ENCODE measurements around the gene MANBA.
"Not testable (repeated sequence)": the region's sequence is repeated elsewhere in the genome, so short reads cannot be mapped to it uniquely, and the experiment has no call there.

MANBA gene

GRCh38 chr4:102625232-102625930 is 135.4 kb downstream of the MANBA start:
- peak in 1 of 2 donors; percentile 26 for DNase-seq (ENCODE audit: extremely low read depth in 1 of 2, low read depth in 1 of 2)

GRCh38 chr4:102624505-102624904 is 136.3 kb downstream of the MANBA start:
- DNase-seq (ENCODE audit: extremely low read depth in 1 of 2, low read depth in 1 of 2) = no peak

DNA sequence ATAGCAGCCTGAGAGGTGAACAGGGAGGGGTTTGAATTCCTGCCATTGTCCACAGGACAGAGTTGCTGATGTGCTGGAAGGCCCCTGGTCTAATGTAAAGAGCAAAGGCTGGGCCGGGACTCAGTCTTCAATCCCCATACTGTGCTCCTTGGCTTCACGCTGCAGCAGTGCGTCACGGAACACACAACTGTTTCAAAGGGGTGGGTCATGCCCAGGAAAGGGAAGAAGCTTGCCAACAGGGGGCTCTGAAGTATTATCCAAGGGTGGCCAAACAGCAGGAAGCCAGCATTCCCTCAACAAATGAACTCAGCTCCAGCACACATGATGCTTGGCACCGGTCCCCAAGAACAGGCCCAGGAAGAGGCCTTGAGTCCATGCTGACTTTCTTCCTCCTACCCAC is 137.1 kb downstream of the MANBA start:
- no peak for DNase-seq (ENCODE audit: extremely low read depth in 1 of 2, low read depth in 1 of 2)

DNA sequence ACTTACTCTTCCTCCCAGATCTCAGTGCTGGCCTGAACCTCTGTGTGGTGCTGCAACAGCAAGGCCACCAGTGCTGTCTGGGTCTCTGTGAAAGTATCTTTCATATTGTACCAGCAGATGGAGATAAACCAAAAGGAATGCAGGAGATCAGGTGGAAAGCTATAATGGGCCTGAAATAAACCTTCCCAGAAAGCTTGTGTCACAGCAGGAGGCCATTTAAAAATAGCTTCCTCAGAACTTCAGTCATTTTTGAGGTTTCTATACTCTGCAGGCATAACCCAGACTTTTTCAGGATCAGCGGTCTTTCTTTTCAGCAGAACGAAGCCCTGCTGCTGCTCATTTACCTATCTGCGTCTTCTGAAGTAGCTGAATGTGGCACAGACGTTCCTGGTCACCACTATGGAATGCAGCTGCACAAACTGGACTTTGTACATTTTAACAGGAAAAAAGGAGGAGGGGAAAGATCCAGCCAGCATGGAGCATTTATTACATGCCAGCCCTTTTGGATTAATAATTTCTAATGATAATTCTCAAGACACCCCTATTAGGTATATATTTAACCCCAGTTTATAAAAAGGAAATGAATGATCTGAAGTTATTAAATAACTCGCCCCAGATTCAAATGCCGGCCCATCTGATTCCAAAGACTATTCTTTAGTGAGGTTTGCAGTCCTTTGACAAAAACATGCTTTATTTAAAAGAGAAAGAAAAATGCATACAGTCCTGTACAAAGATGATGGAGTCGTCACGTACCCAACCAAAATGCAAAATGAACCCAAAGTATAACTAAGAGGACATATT is 139.9 kb downstream of the MANBA start:
- no peak for DNase-seq (ENCODE audit: extremely low read depth in 1 of 2, low read depth in 1 of 2)

- DNase-seq (ENCODE audit: extremely low read depth in 1 of 2, low read depth in 1 of 2) = not testable (repeated sequence)
Measured at GRCh38 chr4:102619776-102620631, 140.8 kb downstream of the MANBA start.

DNA sequence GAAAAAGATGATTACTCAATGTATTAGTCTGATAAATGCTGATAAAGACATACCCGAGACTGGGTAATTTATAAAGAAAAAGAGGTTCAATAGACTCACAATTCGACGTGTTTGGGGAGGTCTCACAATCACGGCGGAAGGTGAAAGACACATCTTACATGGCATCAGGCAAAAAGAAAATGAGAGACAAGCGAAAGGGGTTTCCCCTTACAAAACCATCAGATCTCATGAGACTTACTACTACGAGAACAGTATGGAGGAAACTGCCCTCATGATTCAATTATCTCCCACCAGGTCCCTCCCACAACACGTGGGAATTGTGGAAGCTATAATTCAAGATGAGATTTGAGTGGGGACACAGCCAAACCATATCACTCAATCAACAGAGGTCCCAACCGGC is 141.7 kb downstream of the MANBA start:
- not testable (repeated sequence) for DNase-seq (ENCODE audit: extremely low read depth in 1 of 2, low read depth in 1 of 2)

DNA sequence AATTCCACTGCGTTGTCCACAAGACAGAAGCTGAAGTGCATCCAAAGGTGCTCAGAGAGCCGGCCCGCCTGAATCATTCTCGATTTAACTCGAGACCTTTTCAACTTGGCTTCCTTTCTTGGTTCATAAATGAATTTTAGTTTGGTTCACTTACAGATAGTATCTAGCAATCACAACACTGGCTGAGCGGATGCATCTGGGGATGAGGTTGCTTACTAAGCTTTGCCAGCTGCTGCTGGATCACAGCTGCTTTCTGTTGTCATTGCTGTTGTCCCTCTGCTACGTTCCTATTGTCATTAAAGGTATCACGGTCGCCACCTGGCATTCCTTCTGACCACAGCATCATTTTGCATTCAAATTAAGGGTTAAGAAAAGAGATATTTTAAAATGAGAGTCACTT is 144.1 kb downstream of the MANBA start:
- no peak for DNase-seq (ENCODE audit: extremely low read depth in 1 of 2, low read depth in 1 of 2)

GRCh38 chr4:102614801-102615200 is 146.0 kb downstream of the MANBA start:
- no peak for DNase-seq (ENCODE audit: extremely low read depth in 1 of 2, low read depth in 1 of 2)

- DNase-seq (ENCODE audit: extremely low read depth in 1 of 2, low read depth in 1 of 2) = no peak
Measured at GRCh38 chr4:102612824-102613366, 147.9 kb downstream of the MANBA start.

- DNase-seq (ENCODE audit: extremely low read depth in 1 of 2, low read depth in 1 of 2) = no peak
Measured at GRCh38 chr4:102612210-102612609, 148.6 kb downstream of the MANBA start.

- no peak for DNase-seq (ENCODE audit: extremely low read depth in 1 of 2, low read depth in 1 of 2)
Measured at GRCh38 chr4:102610476-102610875, 150.3 kb downstream of the MANBA start.

DNA sequence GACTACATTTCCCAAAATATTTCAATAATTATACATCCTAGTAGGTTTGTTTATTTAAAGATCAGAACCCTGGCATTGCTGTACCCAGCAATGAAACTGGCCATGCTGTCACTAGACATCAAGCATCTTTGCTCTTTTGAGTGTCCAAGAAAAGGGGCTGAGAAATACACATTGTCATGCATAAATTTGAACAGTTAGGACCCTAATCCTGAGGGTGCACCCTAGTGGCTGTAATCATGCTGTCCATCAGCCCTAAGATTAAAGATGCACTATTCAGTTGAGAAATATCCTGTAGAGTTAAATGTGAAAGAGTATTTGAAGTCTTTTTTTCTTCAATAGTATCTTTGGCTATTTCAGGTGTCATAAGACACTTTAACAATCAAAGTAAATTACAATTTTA is 150.8 kb downstream of the MANBA start:
- DNase-seq (ENCODE audit: extremely low read depth in 1 of 2, low read depth in 1 of 2) = no peak

GRCh38 chr4:102608190-102608589 is 152.6 kb downstream of the MANBA start:
- DNase-seq (ENCODE audit: extremely low read depth in 1 of 2, low read depth in 1 of 2) = no peak

DNA sequence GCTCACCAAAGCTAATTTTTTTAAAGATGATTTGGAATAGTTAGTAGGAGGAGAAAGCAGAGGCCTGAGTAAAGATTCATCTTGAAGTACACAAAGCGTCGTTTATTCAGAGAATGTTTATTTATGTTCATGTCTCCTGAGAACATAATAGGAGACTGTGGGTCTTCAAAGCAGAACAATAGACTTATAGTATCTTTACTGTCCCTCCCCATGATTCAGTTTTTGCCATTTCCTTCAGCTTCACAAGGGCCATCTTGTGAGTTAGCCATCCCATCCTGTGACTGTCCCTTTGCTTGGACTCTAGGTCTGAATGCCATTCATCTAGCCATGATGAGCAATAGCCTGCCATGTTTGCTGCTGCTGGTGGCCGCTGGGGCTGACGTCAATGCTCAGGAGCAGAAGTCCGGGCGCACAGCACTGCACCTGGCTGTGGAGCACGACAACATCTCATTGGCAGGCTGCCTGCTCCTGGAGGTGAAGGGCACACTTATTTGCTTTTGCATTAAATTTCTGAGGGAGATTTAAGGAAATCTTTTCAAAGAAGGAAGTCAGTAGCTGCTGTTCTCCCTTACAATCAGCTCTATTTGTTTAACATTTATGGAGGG is 153.8 kb downstream of the MANBA start:
- DNase-seq (ENCODE audit: extremely low read depth in 1 of 2, low read depth in 1 of 2) = no peak

DNA sequence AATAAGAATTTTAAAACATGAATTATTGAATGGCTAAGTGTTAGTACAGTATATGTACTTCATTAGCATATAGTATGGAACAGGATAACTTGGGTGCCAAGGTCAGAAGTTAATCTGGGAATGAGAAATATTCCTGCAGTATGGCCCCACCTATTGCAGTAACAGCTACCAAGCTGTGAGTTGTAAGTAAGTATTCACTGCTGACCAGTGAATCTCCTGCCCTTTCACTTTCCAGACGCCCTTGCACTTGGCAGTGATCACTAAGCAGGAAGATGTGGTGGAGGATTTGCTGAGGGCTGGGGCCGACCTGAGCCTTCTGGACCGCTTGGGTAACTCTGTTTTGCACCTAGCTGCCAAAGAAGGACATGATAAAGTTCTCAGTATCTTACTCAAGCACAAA is 154.5 kb downstream of the MANBA start:
- no peak for DNase-seq (ENCODE audit: extremely low read depth in 1 of 2, low read depth in 1 of 2)

GRCh38 chr4:102604222-102604940 is 156.4 kb downstream of the MANBA start:
- DNase-seq (ENCODE audit: extremely low read depth in 1 of 2, low read depth in 1 of 2) = no peak

GRCh38 chr4:102601586-102602227 is 159.1 kb downstream of the MANBA start:
- DNase-seq (ENCODE audit: extremely low read depth in 1 of 2, low read depth in 1 of 2) = no peak

DNA sequence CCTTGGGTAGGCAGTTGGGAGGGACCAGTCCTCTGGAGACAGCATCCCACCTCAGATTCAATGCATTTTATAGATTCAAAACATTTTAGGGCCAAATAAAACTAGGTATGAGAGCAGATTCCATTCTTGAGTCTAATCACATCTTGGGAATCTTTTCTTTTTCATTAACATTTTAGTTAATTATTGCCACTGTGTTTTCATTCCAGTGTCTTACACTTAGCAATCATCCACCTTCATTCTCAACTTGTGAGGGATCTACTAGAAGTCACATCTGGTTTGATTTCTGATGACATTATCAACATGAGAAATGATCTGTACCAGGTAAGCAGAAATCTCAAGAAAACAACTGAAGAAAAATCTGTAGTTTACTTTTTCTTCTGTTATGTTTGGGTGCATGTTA is 160.1 kb downstream of the MANBA start:
- no peak for DNase-seq (ENCODE audit: extremely low read depth in 1 of 2, low read depth in 1 of 2)

DNA sequence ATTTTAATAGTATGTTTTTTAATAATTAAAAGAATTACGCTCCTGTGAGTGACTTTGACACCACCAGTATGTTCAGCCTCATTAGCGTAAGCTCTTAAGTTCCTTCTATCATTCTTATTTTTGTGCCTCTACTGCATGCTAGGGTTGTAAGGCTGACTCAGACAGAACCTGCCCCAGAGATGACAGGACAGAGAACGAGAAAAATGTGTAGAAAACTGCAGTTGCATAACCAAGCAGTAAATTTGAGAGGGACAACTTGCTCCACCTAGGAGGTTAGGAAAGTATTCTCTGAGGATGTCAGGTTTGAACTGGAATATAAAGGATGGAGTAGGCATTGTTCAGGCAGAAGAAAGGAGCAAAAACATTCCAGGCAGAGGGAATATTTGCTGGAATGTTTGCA is 160.9 kb downstream of the MANBA start:
- DNase-seq (ENCODE audit: extremely low read depth in 1 of 2, low read depth in 1 of 2) = no peak

GRCh38 chr4:102599455-102599854 is 161.3 kb downstream of the MANBA start:
- no peak for DNase-seq (ENCODE audit: extremely low read depth in 1 of 2, low read depth in 1 of 2)
